DOHH2 (cell line): ENCODE results near the gene USP32.
A peak's percentile ranks its signal among the peaks of the same experiment; 100 is the strongest.
"Not testable (repeated sequence)": the region's sequence is repeated elsewhere in the genome, so short reads cannot be mapped to it uniquely, and the experiment has no call there.

Experiments
- H3F3A ChIP-seq: fragments of 200-600 bp; sonication (generic), shearing (Covaris generic); 2 replicates; pipeline ENCODE4 v1.6.0; 2016; ENCODE audit warnings: antibody characterized with exemption, mild to moderate bottlenecking; ENCODE audit not compliant: control insufficient read depth, insufficient read depth
- H3K27ac ChIP-seq: fragments of 200-600 bp; sonication (generic); 2 replicates; pipeline ENCODE4 v1.5.1; 2014; ENCODE audit warnings: low read depth, mild to moderate bottlenecking, low read length, moderate library complexity
- H3K27me3 ChIP-seq: fragments of 200-600 bp; sonication (generic); 2 replicates; pipeline ENCODE4 v1.6.1; 2014; ENCODE audit warnings: mild to moderate bottlenecking, low read length, mixed read lengths; ENCODE audit not compliant: control insufficient read depth
- H3K36me3 ChIP-seq: fragments of 200-600 bp; sonication (generic); 2 replicates; pipeline ENCODE4 v1.6.1; 2014; ENCODE audit warnings: mild to moderate bottlenecking, low read length, moderate library complexity, mixed read lengths; ENCODE audit not compliant: control insufficient read depth
- H3K4me1 ChIP-seq: fragments of 200-600 bp; sonication (generic); 2 replicates; pipeline ENCODE4 v1.6.1; 2014; ENCODE audit warnings: mild to moderate bottlenecking, low read length, mixed read lengths; ENCODE audit not compliant: control insufficient read depth
- H3K4me2 ChIP-seq: fragments of 200-600 bp; sonication (generic); 2 replicates; pipeline ENCODE4 v1.6.0; 2014; ENCODE audit warnings: mild to moderate bottlenecking, low read length, moderate library complexity
- H3K4me3 ChIP-seq: fragments of 200-600 bp; sonication (generic); 2 replicates; pipeline ENCODE4 v1.5.1; 2014; ENCODE audit warnings: mild to moderate bottlenecking, low read length, mixed read lengths
- H3K79me2 ChIP-seq: fragments of 200-600 bp; sonication (generic); 2 replicates; pipeline ENCODE4 v1.6.1; 2014; ENCODE audit warnings: mild to moderate bottlenecking, low read length, mixed read lengths; ENCODE audit not compliant: control insufficient read depth
- H3K9me2 ChIP-seq: fragments of 200-600 bp; sonication (generic); replicated peaks from 2 replicates; pipeline ENCODE4 v1.6.1; 2014; ENCODE audit warnings: mild to moderate bottlenecking, low read length, mixed read lengths; ENCODE audit not compliant: control insufficient read depth
- H3K9me3 ChIP-seq: fragments of 200-600 bp; sonication (generic); 2 replicates; pipeline ENCODE4 v1.6.1; 2014; ENCODE audit warnings: antibody characterized with exemption, low read length, mixed read lengths; ENCODE audit not compliant: control insufficient read depth, insufficient read depth
- H4K20me1 ChIP-seq: fragments of 200-600 bp; sonication (generic); 2 replicates; pipeline ENCODE4 v1.6.0; 2014; ENCODE audit warnings: low read depth, mild to moderate bottlenecking, antibody characterized with exemption, low read length, moderate library complexity; ENCODE audit not compliant: control insufficient read depth, insufficient read depth
- EZH2phosphoT487 ChIP-seq: fragments of 200-600 bp; sonication (generic); IDR thresholded peaks from 2 replicates; pipeline ENCODE4 v1.6.1; 2017; ENCODE audit warnings: borderline replicate concordance, mild to moderate bottlenecking, antibody characterized with exemption, low read length, moderate library complexity, mixed read lengths
- TF ChIP-seq, protein P1 (sequence below): fragments of 200-600 bp; sonication (generic); IDR thresholded peaks from one replicate; pipeline ENCODE4 v1.5.1; 2014; ENCODE audit warnings: antibody characterized with exemption, mild to moderate bottlenecking, low read depth, low read length; ENCODE audit not compliant: poor library complexity, severe bottlenecking

Gene USP32

DNA sequence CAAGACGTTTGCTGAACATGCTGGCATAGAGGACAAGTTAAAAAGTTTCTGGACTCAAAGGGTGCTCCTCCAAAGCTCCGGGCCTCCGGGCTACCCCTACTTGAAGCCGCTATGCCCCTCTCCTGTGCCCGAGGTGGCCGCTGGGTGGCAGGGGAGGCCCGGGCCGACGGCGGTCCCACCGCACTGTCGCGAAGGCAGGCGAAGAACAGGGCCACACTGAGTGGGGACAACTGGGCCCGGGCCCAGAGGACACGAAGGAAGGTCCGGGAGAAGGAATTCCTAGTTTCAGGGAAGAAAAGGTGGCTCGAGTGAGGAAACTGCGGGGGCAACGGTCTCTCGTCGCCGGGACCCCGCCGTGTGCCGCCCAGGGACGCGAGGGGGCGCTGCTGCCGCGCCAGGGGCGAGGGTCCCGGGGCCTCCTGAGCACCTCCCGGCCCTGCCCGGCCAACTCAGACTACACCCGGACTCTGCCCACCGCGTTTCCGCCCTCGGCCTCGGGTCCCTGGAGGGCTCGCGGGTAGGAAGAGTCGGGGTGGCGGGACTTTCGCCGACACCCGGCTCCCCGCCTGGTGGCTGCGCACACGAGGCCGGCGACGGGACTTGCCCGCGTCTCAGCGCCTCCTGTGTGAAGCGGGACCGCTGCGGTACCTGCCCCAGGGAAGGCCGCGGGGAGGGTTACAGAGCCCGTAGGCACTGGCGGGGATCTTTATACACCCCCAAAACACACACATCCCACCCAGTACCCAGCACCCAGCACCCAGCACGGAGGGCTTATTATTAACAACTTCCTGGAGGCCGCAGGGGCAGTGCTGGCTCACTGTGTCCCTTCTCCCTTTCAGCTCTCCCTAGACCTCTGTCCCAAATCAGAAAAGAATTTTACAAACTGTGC is 29.6 kb upstream of the USP32 start:
- H3K27me3 ChIP-seq, result peaks cover 3% of the 10 kb centered on the region
- H3K4me3 ChIP-seq, result peak overlapping the region; percentile 71
- no peaks in the 10 kb centered on the region for H3F3A ChIP-seq
- no peaks in the 10 kb centered on the region for H3K9me3 ChIP-seq
- no peak for TF ChIP-seq EZH2phosphoT487
- TF ChIP-seq, protein P1, sequence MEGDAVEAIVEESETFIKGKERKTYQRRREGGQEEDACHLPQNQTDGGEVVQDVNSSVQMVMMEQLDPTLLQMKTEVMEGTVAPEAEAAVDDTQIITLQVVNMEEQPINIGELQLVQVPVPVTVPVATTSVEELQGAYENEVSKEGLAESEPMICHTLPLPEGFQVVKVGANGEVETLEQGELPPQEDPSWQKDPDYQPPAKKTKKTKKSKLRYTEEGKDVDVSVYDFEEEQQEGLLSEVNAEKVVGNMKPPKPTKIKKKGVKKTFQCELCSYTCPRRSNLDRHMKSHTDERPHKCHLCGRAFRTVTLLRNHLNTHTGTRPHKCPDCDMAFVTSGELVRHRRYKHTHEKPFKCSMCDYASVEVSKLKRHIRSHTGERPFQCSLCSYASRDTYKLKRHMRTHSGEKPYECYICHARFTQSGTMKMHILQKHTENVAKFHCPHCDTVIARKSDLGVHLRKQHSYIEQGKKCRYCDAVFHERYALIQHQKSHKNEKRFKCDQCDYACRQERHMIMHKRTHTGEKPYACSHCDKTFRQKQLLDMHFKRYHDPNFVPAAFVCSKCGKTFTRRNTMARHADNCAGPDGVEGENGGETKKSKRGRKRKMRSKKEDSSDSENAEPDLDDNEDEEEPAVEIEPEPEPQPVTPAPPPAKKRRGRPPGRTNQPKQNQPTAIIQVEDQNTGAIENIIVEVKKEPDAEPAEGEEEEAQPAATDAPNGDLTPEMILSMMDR, result peak; percentile 100
- H3K9me2 ChIP-seq, result no peaks in the 10 kb centered on the region
- no peaks in the 10 kb centered on the region for H3K36me3 ChIP-seq
- H4K20me1 ChIP-seq, result no peaks in the 10 kb centered on the region
- H3K79me2 ChIP-seq, result no peaks in the 10 kb centered on the region
- peak overlapping the region; percentile 84 for H3K4me2 ChIP-seq
- H3K27ac ChIP-seq, result no peak overlapping the region
- peaks cover 8% of the 10 kb centered on the region for H3K4me1 ChIP-seq

GRCh38 chr17:60419875-60420274 is 27.9 kb upstream of the USP32 start:
- not testable (repeated sequence) for H3K27ac ChIP-seq, H3K4me1 ChIP-seq, H3K4me3 ChIP-seq, H3K9me3 ChIP-seq, H3K9me2 ChIP-seq, H3K36me3 ChIP-seq, H4K20me1 ChIP-seq, H3K4me2 ChIP-seq, H3F3A ChIP-seq, H3K27me3 ChIP-seq, H3K79me2 ChIP-seq

GRCh38 chr17:60419003-60419402 is 27.1 kb upstream of the USP32 start:
- not testable (repeated sequence) for H3K9me2 ChIP-seq, H3K36me3 ChIP-seq, H3K79me2 ChIP-seq, H4K20me1 ChIP-seq, H3K27me3 ChIP-seq, H3K9me3 ChIP-seq, H3F3A ChIP-seq, H3K4me2 ChIP-seq, H3K27ac ChIP-seq, H3K4me3 ChIP-seq, H3K4me1 ChIP-seq

DNA sequence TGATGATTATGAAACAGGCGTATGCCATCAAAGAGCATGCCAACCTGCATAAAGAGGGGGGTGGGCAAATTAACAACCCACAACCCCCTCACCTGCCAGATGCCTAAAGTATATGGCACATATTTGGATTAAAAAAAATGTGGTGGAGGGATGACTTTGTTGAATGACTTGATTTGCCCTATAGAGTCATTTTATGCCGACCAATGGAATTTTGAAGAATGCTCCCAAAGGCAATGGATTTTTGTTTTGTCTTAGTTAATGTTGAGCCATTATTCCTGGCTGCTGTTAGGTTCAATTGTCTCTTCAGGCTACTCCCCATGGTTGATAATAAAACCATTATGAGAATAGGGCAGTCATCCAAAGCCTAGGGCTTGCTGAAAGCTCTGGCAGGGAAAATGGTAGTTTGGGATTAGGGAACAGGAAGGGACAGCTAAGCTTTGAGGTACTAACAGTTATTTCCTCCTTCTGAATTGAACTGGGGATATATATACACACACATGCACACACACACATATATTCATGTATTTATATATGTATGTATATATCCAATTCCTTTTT is 24.5 kb upstream of the USP32 start:
- Histone ChIP-seq H3K4me3 (no peak overlapping the region), H3K9me3 (no peaks in the 10 kb centered on the region), H3K4me2 (no peak overlapping the region), H4K20me1 (no peaks in the 10 kb centered on the region), H3K79me2 (no peaks in the 10 kb centered on the region), H3K36me3 (no peaks in the 10 kb centered on the region), H3F3A (no peaks in the 10 kb centered on the region), H3K27ac (no peak overlapping the region), H3K27me3 (no peaks in the 10 kb centered on the region), H3K4me1 (peaks cover 3% of the 10 kb centered on the region), H3K9me2 (no peaks in the 10 kb centered on the region)
- TF ChIP-seq EZH2phosphoT487, result no peak
- TF ChIP-seq, protein P1, result no peak
